Esophagus (tissue), 2 donors: ENCODE measurements around the gene FN3K. TPM values are rescaled to one million over a fixed set of nuclear protein-coding genes. Genes with fewer than 3 reads are reported as not detected.

Experiments used
- H3K27ac ChIP-seq, 2 donors: one replicate each; pipeline ENCODE4 v1.5.1; 2013; ENCODE audit warnings: low read depth in 2 of 2, mild to moderate bottlenecking in 2 of 2, inconsistent platforms in 1 of 2, low read length in 1 of 2, moderate library complexity in 1 of 2
- H3K27me3 ChIP-seq, 2 donors: one replicate each; pipeline ENCODE4 v1.6.1; 2013; ENCODE audit warnings: low read length in 2 of 2, control low read depth in 1 of 2, mild to moderate bottlenecking in 1 of 2; ENCODE audit not compliant: insufficient read depth in 2 of 2, control insufficient read depth in 1 of 2
- H3K36me3 ChIP-seq, 2 donors: one replicate each; pipeline ENCODE4 v1.6.1; 2013; ENCODE audit warnings: low read length in 1 of 2; ENCODE audit not compliant: control insufficient read depth in 2 of 2, insufficient read depth in 2 of 2
- H3K4me1 ChIP-seq, 2 donors: one replicate each; pipeline ENCODE4 v1.6.1; 2013; ENCODE audit warnings: low read length in 1 of 2; ENCODE audit not compliant: control insufficient read depth in 2 of 2, insufficient read depth in 2 of 2
- H3K4me3 ChIP-seq, 2 donors: one replicate each; pipeline ENCODE4 v1.5.1; 2013; ENCODE audit warnings: low read length in 2 of 2, mild to moderate bottlenecking in 2 of 2, low read depth in 1 of 2, moderate library complexity in 1 of 2
- H3K9me3 ChIP-seq, 2 donors: one replicate each; pipeline ENCODE4 v1.6.1; 2013; ENCODE audit warnings: mild to moderate bottlenecking in 2 of 2, low read depth in 1 of 2, low read length in 1 of 2, moderate library complexity in 1 of 2; ENCODE audit not compliant: control insufficient read depth in 2 of 2, insufficient read depth in 1 of 2
- WGBS, 2 donors: extraction: QIAGEN DNeasy Blood & Tissue Kit; methylation state at CpG; one replicate each; pipeline ENCODE4 v1.1.7; 2013; 5-methylcytosine and 5-hydroxymethylcytosine counted together
- polyA plus RNA-seq, 2 donors: library from polyadenylated mRNA; stranded (reverse); fragments of 200-250 nt; gene quantifications; one replicate each; pipeline ENCODE4 v1.2.3, GENCODE V29; 2013
- donor health status: healthy with polysubstance abuse.
- donor health status: Bipolar disorder and iron deficiency.

Gene FN3K
- polyA plus RNA-seq, 2 donors, result 2.7 to 3.7 TPM

DNA sequence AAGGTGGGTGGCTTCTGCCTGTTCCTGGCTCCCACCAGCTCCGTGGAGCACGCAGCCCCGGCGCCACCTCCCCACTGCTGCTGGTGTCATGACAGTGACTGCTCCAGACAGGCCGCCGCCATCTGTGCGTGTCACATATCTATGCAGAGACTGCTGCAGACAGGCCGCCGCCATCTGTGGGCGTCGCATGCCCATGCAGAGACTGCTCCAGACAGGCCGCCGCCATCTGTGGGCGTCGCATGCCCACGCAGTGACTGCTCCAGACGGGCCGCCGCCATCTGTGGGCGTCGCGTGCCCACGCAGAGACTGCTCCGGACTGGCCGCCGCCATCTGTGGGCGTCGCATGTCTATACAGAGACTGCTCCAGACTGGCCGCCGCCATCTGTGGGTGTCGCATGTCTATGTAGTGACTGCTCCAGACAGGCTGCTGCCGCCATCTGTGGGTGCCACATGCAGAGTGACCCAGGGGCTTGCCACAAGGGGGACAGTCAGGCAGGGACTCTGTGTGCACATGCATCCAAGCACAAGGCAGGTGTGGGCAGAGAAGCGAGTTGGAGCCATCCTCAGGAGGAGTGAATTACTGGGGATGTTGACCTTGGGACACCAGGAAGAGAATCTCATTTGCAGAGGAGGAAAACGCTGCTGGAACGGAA, 22.2 kb upstream of the FN3K start:
- no peak overlapping the region for H3K4me3 ChIP-seq
- H3K36me3 ChIP-seq, result no peaks in the 10 kb centered on the region
- H3K9me3 ChIP-seq, result no peaks in the 10 kb centered on the region
- WGBS, 2 donors, result 90 to 91% methylated on average over 35 of the region's 35 CpGs
- no peaks in the 10 kb centered on the region for H3K27me3 ChIP-seq
- H3K27ac ChIP-seq, result no peak overlapping the region
- peaks cover 0 to 12% of the 10 kb centered on the region in 2 donors for H3K4me1 ChIP-seq

DNA sequence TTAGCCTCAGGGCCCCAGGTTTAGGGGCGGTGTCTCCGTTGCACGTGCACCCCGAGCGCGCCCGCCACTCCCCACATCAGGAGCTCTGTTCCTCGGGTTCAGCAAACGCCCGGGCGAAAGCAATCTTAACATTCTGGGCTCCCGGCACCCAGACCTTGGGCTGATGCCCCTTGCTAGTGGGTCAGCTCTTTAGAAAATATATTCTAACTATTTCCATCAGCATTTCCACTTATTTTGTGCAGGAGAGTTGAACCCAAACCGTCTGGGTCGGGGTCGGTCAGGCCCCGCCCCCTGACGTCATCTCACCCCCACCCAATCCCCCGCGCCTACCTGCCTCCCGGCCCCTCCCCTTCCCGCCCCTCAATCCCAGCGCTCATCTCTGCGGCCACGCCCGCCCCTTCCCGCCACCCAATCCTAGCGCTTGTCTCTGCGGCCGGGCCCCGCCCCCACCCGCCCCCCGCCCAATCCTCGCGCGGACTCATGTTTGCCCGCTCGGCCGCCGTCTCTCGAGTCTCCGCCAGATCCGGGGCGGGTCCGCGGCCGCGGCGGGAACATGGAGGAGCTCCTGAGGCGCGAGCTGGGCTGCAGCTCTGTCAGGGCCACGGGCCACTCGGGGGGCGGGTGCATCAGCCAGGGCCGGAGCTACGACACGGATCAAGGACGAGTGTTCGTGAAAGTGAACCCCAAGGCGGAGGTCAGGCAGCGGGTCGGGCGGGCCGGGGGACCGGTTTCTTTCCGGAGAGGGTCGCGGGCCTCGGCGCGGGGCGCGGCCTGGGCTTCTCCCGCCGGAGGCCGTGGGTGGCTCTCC, 19.0 kb upstream of the FN3K start, which contains the start of gene FN3KRP:
Gene FN3KRP (plus strand): TSS at position 504 of the 808 bp plus-strand sequence. CDS start 50 bp downstream, at position 554.
- Histone ChIP-seq H3K4me1 (peaks cover 0 to 12% of the 10 kb centered on the region in 2 donors), H3K9me3 (no peaks in the 10 kb centered on the region), H3K36me3 (peaks cover 0 to 14% of the 10 kb centered on the region in 2 donors), H3K4me3 (peak within 1 kb of the TSS; percentile 77 to 79), H3K27ac (peak within 1 kb of the TSS; percentile 66 to 75), H3K27me3 (no peaks in the 10 kb centered on the region)
- WGBS, 2 donors, result 0 to 1% methylated on average over 62 to 75 of the region's 75 CpGs

DNA sequence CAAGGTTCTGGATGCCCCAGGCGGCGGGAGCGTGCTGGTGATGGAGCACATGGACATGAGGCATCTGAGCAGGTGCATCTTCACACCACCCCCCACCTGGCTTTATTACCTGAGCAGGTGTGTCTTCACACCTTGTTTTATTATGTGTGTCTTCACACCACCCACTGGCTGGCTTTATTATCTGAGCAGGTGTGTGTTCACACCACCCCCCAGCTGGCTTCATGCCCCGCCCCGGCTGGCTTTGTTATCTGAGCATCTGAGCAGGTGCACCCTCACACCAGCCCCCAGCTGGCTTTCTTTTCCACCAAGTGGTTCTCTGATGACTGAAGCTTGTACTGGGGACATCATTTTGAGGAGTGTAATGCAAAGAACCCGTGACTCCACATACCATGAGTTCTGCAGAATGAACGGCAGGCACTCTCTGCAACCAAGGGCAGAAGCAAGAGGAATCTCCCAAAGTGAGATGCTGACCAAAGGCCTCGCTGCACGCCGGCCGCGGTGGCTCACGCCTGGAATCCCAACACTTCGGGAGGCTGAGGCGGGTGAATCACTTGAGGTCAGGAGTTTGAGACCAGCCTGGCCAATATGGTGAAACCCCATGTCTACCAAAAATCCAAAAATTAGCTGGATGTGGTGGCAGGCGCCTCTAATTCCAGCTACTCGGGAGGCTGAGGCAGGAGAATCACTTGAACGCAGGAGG, 16.3 kb upstream of the FN3K start:
- no peaks in the 10 kb centered on the region for H3K9me3 ChIP-seq
- H3K4me3 ChIP-seq, result no peak overlapping the region
- H3K27me3 ChIP-seq, result no peaks in the 10 kb centered on the region
- WGBS, 2 donors, result 95% methylated on average over 18 of the region's 18 CpGs
- H3K36me3 ChIP-seq, result peaks cover 10 to 22% of the 10 kb centered on the region in 2 donors
- no peak overlapping the region for H3K27ac ChIP-seq
- peaks cover 0 to 12% of the 10 kb centered on the region in 2 donors for H3K4me1 ChIP-seq

DNA sequence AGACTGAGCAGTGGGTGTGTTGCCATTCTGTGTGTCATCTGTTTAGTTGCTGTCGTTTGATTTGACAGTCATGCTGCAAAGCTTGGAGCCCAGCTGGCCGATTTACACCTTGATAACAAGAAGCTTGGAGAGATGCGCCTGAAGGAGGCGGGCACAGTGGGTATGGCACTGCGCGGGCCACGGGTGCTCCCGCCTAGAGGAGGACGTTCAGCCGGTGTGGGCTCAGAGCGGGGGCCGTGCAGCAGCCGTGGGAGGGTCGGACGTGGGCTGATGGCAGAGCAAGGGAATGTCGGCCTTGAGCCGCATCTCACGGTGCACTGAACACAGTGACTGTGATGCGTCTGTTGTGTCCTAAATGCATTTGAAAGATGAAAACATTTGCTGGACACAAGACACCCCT, 15.2 kb upstream of the FN3K start:
- 93 to 94% methylated on average over 19 of the region's 19 CpGs for WGBS, 2 donors
- Histone ChIP-seq H3K27ac (no peak overlapping the region), H3K4me1 (peaks cover 0 to 12% of the 10 kb centered on the region in 2 donors), H3K36me3 (peaks cover 10 to 22% of the 10 kb centered on the region in 2 donors), H3K27me3 (no peaks in the 10 kb centered on the region), H3K9me3 (no peaks in the 10 kb centered on the region), H3K4me3 (no peak overlapping the region)

DNA sequence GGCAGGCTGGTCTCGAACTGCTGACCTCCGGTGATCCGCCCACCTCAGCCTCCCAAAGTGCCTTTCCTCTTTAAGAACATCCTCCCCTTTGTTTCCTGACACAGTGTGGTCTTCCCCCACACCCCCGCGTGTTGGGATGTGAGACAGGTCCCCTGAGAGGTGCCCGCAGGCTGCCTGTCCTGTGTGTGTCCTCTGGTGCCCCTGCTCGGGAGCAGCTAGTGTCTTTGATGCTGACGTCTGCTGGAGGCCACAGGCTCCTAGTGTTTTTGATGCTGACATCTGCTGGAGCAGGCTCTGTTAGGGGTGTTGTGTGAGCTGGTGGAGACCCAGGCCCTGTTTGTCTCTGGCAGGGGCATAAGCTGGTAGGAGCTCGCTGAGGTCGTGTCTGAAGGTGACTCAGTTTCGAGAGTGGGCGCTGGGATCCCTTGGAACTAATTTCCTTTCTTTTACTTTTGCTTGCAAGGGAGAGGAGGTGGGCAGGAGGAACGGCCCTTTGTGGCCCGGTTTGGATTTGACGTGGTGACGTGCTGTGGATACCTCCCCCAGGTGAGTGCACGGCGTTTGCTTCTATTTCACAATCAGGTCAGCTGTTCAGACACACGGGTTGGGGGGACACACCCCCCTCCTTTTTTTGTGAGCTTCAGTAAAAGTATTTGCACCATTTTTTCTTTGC, 12.9 kb upstream of the FN3K start:
- 85 to 89% methylated on average over 19 of the region's 19 CpGs for WGBS, 2 donors
- Histone ChIP-seq H3K4me3 (no peak overlapping the region), H3K27me3 (no peaks in the 10 kb centered on the region), H3K27ac (no peak overlapping the region), H3K36me3 (peaks cover 18 to 33% of the 10 kb centered on the region in 2 donors), H3K4me1 (peaks cover 0 to 7% of the 10 kb centered on the region in 2 donors), H3K9me3 (no peaks in the 10 kb centered on the region)

DNA sequence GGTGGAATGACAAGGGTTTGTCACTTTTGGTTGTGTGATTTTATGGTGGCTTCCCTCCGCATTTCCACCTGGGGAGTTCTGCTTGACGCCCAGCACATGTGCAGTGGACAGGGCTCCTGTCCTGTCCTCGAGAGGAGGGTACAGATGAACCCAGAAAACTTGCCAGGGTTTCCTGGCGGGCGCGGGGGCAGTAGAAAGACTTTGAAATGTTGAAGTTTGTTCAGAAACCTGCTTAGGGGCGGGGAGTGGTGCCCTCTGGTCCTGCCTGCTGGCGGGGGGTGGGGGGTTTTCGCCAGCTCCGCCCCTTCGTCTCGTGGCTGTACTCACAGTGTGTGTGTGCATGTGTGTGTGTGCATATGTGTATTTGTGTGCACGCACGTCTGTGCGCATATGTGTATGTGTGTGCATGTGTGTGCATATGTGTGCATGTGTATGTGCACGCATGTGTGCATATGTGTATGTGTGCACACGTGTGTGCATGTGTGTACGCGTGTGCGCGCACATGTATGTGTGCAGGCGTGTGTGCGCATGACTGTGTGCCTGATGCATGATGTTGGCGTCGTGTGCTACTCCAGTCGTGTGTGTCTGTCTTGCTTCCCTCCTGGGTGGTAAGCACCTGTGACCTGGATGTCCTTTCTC, 12.1 kb upstream of the FN3K start:
- H3K36me3 ChIP-seq, result peaks cover 18 to 33% of the 10 kb centered on the region in 2 donors
- no peak overlapping the region for H3K4me3 ChIP-seq
- H3K27me3 ChIP-seq, result no peaks in the 10 kb centered on the region
- H3K9me3 ChIP-seq, result no peaks in the 10 kb centered on the region
- H3K4me1 ChIP-seq, result no peaks in the 10 kb centered on the region
- 91% methylated on average over 26 of the region's 26 CpGs for WGBS, 2 donors
- H3K27ac ChIP-seq, result no peak overlapping the region

DNA sequence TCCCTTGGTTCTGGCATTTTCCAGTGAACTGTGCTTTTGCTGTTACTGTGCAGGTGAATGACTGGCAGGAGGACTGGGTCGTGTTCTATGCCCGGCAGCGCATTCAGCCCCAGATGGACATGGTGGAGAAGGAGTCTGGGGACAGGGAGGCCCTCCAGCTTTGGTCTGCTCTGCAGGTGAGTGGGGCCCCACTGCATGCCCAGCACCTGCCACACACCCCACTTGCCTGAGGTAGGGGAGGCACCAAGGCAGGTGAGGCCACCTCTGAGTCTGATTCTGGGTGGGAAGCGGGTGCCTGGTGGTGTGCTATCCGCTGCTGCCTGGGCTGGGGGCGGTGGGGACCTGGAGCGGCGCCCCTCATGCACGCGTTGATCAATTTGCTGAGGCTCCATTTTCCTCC, 9.0 kb upstream of the FN3K start:
- Histone ChIP-seq H3K27ac (no peak overlapping the region), H3K27me3 (no peaks in the 10 kb centered on the region), H3K4me3 (no peak overlapping the region), H3K4me1 (no peaks in the 10 kb centered on the region), H3K9me3 (no peaks in the 10 kb centered on the region), H3K36me3 (peaks cover 18 to 28% of the 10 kb centered on the region in 2 donors)
- 95 to 97% methylated on average over 10 of the region's 10 CpGs for WGBS, 2 donors

DNA sequence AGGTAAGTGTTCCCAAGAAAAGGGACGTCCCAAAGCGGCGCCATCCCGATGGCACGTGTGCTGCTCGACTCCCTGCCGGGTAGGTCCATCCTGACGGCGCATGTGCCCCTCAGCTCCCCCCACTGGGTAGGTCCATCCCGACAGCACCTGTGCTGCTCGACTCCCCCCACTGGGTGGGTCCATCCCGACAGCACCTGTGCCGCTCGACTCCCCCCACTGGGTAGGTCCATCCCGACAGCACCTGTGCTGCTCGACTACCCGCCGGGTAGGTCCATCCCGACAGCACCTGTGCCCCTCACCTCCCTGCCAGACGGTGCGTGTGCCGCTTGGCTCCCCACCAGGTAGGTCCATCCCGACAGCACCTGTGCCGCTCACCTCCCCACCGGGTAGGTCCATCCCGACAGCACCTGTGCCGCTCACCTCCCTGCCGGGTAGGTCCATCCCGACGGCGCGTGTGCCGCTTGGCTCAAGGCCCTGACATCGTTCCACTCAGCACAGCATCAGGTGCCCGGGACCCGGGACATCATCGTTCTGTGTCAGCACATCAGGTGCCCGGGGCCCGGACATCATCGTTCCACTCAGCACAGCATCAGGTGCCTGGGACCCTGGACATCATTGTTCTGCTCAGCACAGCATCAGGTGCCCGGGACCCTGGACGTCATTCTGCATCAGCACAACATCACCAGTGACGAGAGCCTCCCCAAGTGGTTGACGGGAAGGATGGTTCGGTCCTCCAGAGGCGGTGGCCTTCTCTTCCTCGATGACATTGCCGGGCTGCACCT, 5.7 kb upstream of the FN3K start:
- H3K4me3 ChIP-seq, result no peak overlapping the region
- H3K9me3 ChIP-seq, result peaks cover 0 to 8% of the 10 kb centered on the region in 2 donors
- no peaks in the 10 kb centered on the region for H3K27me3 ChIP-seq
- H3K36me3 ChIP-seq, result peaks cover 8 to 20% of the 10 kb centered on the region in 2 donors
- WGBS, 2 donors, result 87% methylated on average over 48 of the region's 48 CpGs
- H3K4me1 ChIP-seq, result no peaks in the 10 kb centered on the region
- no peak overlapping the region for H3K27ac ChIP-seq
